A549 (cell line): ENCODE measurements around the gene NAA20. TPM values are rescaled to one million over a fixed set of nuclear protein-coding genes. Genes with fewer than 3 reads are reported as not detected.

Experiments used
- ATAC-seq, 2 experiments: fragments of 200-7000 bp in 1 of 2; fragments of >200 bp in 1 of 2; cut with Nextera tagmentation in 1 of 2; cut with Tn5 transposase in 1 of 2; 3 replicates each; pipeline versions ENCODE4 v1.8.0 to v1.9.1; 2018 to 2020; ENCODE audit warnings: mild to moderate bottlenecking in 1 of 2, moderate library complexity in 1 of 2
- CTCF ChIA-PET: fragments of 300-600 bp; sonication (Branson Sonifier 250); formaldehyde crosslinking; extraction: SDS; loops from one replicate; lab custom pipeline; 2021; ENCODE audit warnings: antibody characterized with exemption, inconsistent platforms; lab: Yijun Ruan, JAX
- POLR2A ChIA-PET: fragments of 350-600 bp; formaldehyde crosslinking; extraction: SDS; loops from one replicate; lab custom pipeline; 2021; ENCODE audit warnings: antibody characterized with exemption, inconsistent platforms; lab: Yijun Ruan, JAX
- DNase-seq, 2 experiments: peaks; one replicate each; pipeline versions ENCODE4 v3.0.0 to v3.0.0-alpha.2; 2011 to 2016; ENCODE audit warnings: low read depth in 1 of 2, low spot score in 1 of 2
- FAIRE-seq: peaks from 2 replicates; lab custom pipeline; 2011; peaks lifted over from hg19 to GRCh38; lab: Jason Lieb, UNC
- H3K27ac ChIP-seq, 2 experiments: fragments of >200 bp; sonication (Bioruptor Twin); formaldehyde crosslinking; 3 replicates each; pipeline ENCODE4 v1.5.1; 2016 to 2017
- H3K4me1 ChIP-seq: fragments of >200 bp; sonication (Bioruptor Twin); formaldehyde crosslinking; 3 replicates; pipeline ENCODE4 v1.6.1; 2016
- H3K4me2 ChIP-seq: fragments of >200 bp; sonication (Bioruptor Twin); formaldehyde crosslinking; 3 replicates; pipeline ENCODE4 v1.6.1; 2016
- H3K4me3 ChIP-seq: fragments of >200 bp; sonication (Bioruptor Twin); formaldehyde crosslinking; 3 replicates; pipeline ENCODE4 v1.5.1; 2016
- H3K9me3 ChIP-seq: fragments of >200 bp; sonication (Bioruptor Twin); formaldehyde crosslinking; 3 replicates; pipeline ENCODE4 v1.6.1; 2016
- CBX8 ChIP-seq: fragments of 200-600 bp; sonication (generic); IDR thresholded peaks from 2 replicates; pipeline ENCODE4 v1.6.1; 2016
- CEBPB ChIP-seq, 2 experiments: fragments of >200 bp in 1 of 2; sonication (Bioruptor Twin) in 1 of 2; formaldehyde crosslinking in 1 of 2; IDR thresholded peaks; 2 replicates each; pipeline ENCODE4 v1.6.1; 2012 to 2016
- E2F6 ChIP-seq: IDR thresholded peaks from 2 replicates; pipeline ENCODE4 v1.6.1; 2012; ENCODE audit warnings: low read depth, borderline replicate concordance
- EHMT2 ChIP-seq: fragments of 200-600 bp; sonication (generic); IDR thresholded peaks from 2 replicates; pipeline ENCODE4 v1.6.1; 2016; ENCODE audit warnings: antibody characterized with exemption, low read depth, mild to moderate bottlenecking, moderate library complexity
- FOSB ChIP-seq: fragments of 250-450 bp; sonication (Bioruptor Pico); IDR thresholded peaks from 2 replicates; pipeline ENCODE4 v1.5.0; 2020; ENCODE audit warnings: mild to moderate bottlenecking, moderate library complexity
- FOSL2 ChIP-seq, 2 experiments: fragments of 450-650 bp in 1 of 2; fragments of >200 bp in 1 of 2; sonication (Bioruptor Twin) in 1 of 2; formaldehyde crosslinking; IDR thresholded peaks; 2 replicates each; pipeline versions ENCODE4 v1.5.0 to v1.6.1; 2016 to 2020; ENCODE audit warnings: mild to moderate bottlenecking in 1 of 2, moderate library complexity in 1 of 2
- FOXS1 ChIP-seq: fragments of 250-450 bp; sonication (Bioruptor Pico); IDR thresholded peaks from 2 replicates; pipeline ENCODE4 v1.5.0; 2020; ENCODE audit warnings: mild to moderate bottlenecking, moderate library complexity
- GATA3 ChIP-seq: IDR thresholded peaks from 2 replicates; pipeline ENCODE4 v1.6.1; 2012; ENCODE audit warnings: borderline replicate concordance
- HMGXB4 ChIP-seq: fragments of 250-450 bp; sonication (Bioruptor Pico); IDR thresholded peaks from 2 replicates; pipeline ENCODE4 v1.5.0; 2021; ENCODE audit warnings: mild to moderate bottlenecking, moderate library complexity, borderline replicate concordance
- HOXB13 ChIP-seq: fragments of 250-450 bp; sonication (Bioruptor Pico); IDR thresholded peaks from 2 replicates; pipeline ENCODE4 v1.5.0; 2020; ENCODE audit warnings: low read depth, mild to moderate bottlenecking, moderate library complexity
- HOXB5 ChIP-seq: fragments of 250-450 bp; sonication (Bioruptor Pico); IDR thresholded peaks from 2 replicates; pipeline ENCODE4 v1.5.0; 2020; ENCODE audit warnings: mild to moderate bottlenecking, moderate library complexity
- KDM5A ChIP-seq: fragments of 200-600 bp; sonication (generic); IDR thresholded peaks from 2 replicates; pipeline ENCODE4 v1.6.1; 2016; ENCODE audit warnings: antibody characterized with exemption, mild to moderate bottlenecking
- MAFK ChIP-seq: fragments of 450-650 bp; IDR thresholded peaks from 2 replicates; pipeline ENCODE4 v1.6.1; 2014; ENCODE audit not compliant: partially characterized antibody
- MAZ ChIP-seq: fragments of 150-350 bp; IDR thresholded peaks from 2 replicates; pipeline ENCODE4 v1.6.1; 2014; ENCODE audit warnings: antibody characterized with exemption, low read depth, low read length, borderline replicate concordance
- MYC ChIP-seq: IDR thresholded peaks from 2 replicates; pipeline ENCODE4 v1.6.1; 2012; ENCODE audit warnings: mild to moderate bottlenecking, inconsistent platforms, low read length, improper control_type of control experiment, borderline replicate concordance
- NFE2L2 ChIP-seq: fragments of 150-350 bp; conservative IDR thresholded peaks from 2 replicates; pipeline ENCODE4 v1.6.1; 2014; ENCODE audit warnings: low read length
- NR3C1 ChIP-seq: fragments of >200 bp; sonication (Bioruptor Twin); formaldehyde crosslinking; IDR thresholded peaks from 3 replicates; pipeline ENCODE4 v1.6.1; 2017
- RAD21 ChIP-seq, 2 experiments: fragments of >200 bp in 1 of 2; sonication (Bioruptor Twin) in 1 of 2; formaldehyde crosslinking in 1 of 2; IDR thresholded peaks in 1 of 2; conservative IDR thresholded peaks in 1 of 2; 2 replicates in 1 of 2; 3 replicates in 1 of 2; pipeline ENCODE4 v1.6.1; 2012 to 2018; ENCODE audit warnings: inconsistent platforms in 1 of 2
- RARB ChIP-seq: fragments of 250-450 bp; sonication (Bioruptor Pico); IDR thresholded peaks from 2 replicates; pipeline ENCODE4 v1.8.0; 2021; ENCODE audit warnings: mild to moderate bottlenecking, moderate library complexity
- RCOR1 ChIP-seq: fragments of 150-350 bp; IDR thresholded peaks from 2 replicates; pipeline ENCODE4 v1.6.1; 2014; ENCODE audit warnings: antibody characterized with exemption, low read length, low read depth
- RFX5 ChIP-seq: fragments of 450-650 bp; IDR thresholded peaks from 2 replicates; pipeline ENCODE4 v1.7.1; 2014; ENCODE audit warnings: antibody characterized with exemption, mild to moderate bottlenecking, moderate library complexity
- SMC3 ChIP-seq: fragments of >200 bp; sonication (Bioruptor Twin); formaldehyde crosslinking; IDR thresholded peaks from 3 replicates; pipeline ENCODE4 v1.6.1; 2018; ENCODE audit warnings: inconsistent platforms
- TFCP2L1 ChIP-seq: fragments of 250-450 bp; sonication (Bioruptor Pico); IDR thresholded peaks from 2 replicates; pipeline ENCODE4 v1.5.0; 2021; ENCODE audit warnings: mild to moderate bottlenecking
- ZNF302 ChIP-seq: fragments of 250-450 bp; sonication (Bioruptor Pico); IDR thresholded peaks from 2 replicates; pipeline ENCODE4 v1.9.0; 2021; ENCODE audit warnings: inconsistent platforms, mild to moderate bottlenecking, moderate library complexity
- WGBS: methylation state at CpG from one replicate; pipeline ENCODE4 v1.1.6; 2017; ENCODE audit errors: missing lambda C conversion rate; 5-methylcytosine and 5-hydroxymethylcytosine counted together
- polyA plus RNA-seq, 4 experiments: library from polyadenylated mRNA; depleted of rRNA in 3 of 4; stranded (reverse); fragments of >200 nt; fragmentation: RNase III in 1 of 4; extraction: RNeasy Plus Mini Kit Qiagen cat#74134 plus additional on column Dnase treatment in 1 of 4; gene quantifications; 2 replicates in 3 of 4; 3 replicates in 1 of 4; pipeline ENCODE4 v1.2.3, GENCODE V29; 2011 to 2017
- TF ChIP-seq, protein P1 (sequence below): IDR thresholded peaks from 2 replicates; pipeline ENCODE4 v1.6.1; 2012

Gene NAA20
- polyA plus RNA-seq, 2 of the 4 experiments (the other 2 are of a cell fraction), result 175 to 219 TPM

DNA sequence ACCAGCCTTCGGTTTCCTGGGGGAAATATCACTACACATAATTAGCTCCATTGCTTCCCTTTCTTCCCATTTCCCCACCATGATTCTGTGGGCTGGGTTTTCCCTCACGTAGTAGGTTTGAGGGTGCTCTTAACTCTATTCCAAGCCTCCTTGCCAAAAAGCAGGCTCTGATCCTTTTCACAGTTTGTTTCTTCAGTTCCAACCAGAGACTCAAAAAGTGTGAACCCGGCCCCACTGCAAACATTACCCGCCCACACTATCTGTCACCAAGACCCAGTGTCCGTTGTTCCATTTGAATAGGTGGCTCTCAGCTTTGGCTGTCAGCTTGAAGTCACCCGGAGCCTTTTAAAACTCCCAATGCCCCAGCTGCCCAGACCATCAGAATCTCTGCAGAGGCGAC lies 11.8 kb upstream of the NAA20 start:
- no peak overlapping the region for H3K4me2 ChIP-seq
- CTCF ChIA-PET, result interaction anchor here (0.8 to 4.4 kb wide), 8 partner anchors 11 to 314 kb away, joined by 3 to 27 read pairs (median 6); partner anchors contain the start of gene NAA20
- no peak for ATAC-seq
- H3K4me3 ChIP-seq, result no peak overlapping the region
- DNase-seq, result no peak
- TF ChIP-seq NFE2L2 (no peak), SMC3 (no peak), HOXB13 (CRISPR knock-in tag) (no peak), FOXS1 (CRISPR knock-in tag) (no peak), TFCP2L1 (CRISPR knock-in tag) (no peak), EHMT2 (no peak), RARB (CRISPR knock-in tag) (no peak), ZNF302 (CRISPR knock-in tag) (no peak), FOSB (CRISPR knock-in tag) (no peak), HOXB5 (CRISPR knock-in tag) (no peak), GATA3 (no peak), NR3C1 (no peak)
- TF ChIP-seq, protein P1, sequence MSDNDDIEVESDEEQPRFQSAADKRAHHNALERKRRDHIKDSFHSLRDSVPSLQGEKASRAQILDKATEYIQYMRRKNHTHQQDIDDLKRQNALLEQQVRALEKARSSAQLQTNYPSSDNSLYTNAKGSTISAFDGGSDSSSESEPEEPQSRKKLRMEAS, result no peak
- WGBS, result 93% methylated on average over 7 of the region's 7 CpGs
- POLR2A ChIA-PET, result interaction anchor here (0.9 kb wide), 1 partner anchor 12 kb away, joined by 4 read pairs; the partner anchor contains the start of gene NAA20
- no peaks in the 10 kb centered on the region for H3K9me3 ChIP-seq
- H3K4me1 ChIP-seq, result peaks cover 4% of the 10 kb centered on the region
- no peak for FAIRE-seq
- no peak overlapping the region for H3K27ac ChIP-seq

DNA sequence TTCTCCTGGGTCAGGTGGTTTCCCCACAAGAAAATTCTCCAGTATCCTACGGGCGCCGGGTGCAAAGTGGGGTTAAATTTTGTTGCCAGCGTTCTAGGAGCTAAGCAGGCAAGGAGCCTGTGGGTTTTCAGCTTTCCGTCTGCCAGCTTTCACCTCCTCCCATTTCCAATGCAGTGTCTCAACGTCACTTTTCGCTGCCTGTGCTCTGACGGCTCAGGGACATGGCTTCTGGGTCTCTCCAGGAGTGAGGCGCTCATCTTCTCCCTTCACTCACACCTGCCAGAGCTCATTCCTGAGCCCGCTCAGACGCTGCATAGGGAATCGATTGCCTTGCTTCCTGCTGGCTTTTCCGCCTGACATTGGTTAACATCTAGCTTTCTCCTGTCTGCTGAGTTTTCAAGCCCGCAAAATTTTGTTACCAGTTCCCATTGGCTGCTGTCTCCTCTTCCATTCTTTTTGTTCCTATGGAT lies 7.3 kb upstream of the NAA20 start:
- POLR2A ChIA-PET, result no interaction called here
- Histone ChIP-seq H3K4me2 (no peak overlapping the region), H3K9me3 (no peaks in the 10 kb centered on the region), H3K4me1 (peaks cover 15% of the 10 kb centered on the region), H3K4me3 (no peak overlapping the region), H3K27ac (no peak overlapping the region; a peak in 1 of 6 replicates)
- TF ChIP-seq HMGXB4, result no peak
- no peak for TF ChIP-seq E2F6
- TF ChIP-seq RAD21 (conservative IDR thresholded peaks at IDR 0.05 in 1 of 2, IDR thresholded peaks at IDR 0.05 in 1 of 2), result no peak
- TF ChIP-seq CBX8, result no peak
- no peak for TF ChIP-seq MAZ
- no peak for TF ChIP-seq RFX5
- no peak for ATAC-seq
- DNase-seq, result no peak
- CTCF ChIA-PET, result interaction anchor here (1.1 to 5.2 kb wide), 7 partner anchors 12 to 317 kb away, joined by 3 to 19 read pairs (median 6); no protein-coding TSS in a partner anchor
- WGBS, result 92% methylated on average over 14 of the region's 14 CpGs
- no peak for FAIRE-seq

DNA sequence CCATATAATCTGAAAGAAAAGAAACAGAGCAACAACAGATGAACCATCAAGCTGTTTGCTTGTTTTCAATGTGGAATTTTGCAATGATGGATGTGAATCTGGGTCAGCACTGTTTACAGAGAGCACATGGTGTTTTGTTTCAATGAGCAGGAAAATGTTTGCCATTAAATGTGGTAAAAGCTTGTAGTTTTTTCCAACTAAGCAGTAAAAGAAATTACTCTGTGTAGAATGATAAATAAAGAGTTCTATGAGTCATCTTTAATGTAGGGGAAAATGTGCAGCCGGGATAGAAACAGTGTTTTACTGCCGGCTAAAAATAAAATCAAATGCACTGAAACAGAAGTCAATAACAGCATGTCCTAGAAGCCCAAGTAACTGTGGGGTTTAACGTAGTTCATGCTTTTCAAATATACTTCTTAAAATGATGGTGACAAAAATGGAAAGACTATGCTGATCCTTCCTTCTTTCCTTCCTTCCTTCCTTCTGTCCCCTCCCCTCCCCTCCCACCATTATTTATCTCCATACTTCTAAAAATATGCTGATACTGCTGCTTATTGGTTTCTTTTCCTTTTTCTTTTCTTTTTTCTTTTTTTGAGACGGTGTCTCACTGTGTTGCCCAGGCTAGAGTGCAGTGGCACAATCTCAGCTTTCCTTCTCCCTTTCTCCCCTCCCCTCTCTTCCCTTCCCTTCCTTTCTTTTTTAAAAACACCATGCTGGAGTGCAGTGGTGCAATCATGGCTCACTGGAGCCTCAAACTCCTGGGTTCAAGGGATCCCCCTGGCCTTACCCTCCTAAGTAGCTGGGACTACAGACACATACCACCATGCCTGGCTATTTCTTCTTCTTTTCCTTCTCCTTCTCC lies 6.3 kb upstream of the NAA20 start:
- 7% methylated on average over 4 of the region's 4 CpGs for WGBS
- no peaks in the 10 kb centered on the region for H3K9me3 ChIP-seq
- DNase-seq (peak in 1 of 2 experiments; percentile 46), ATAC-seq (peak in 1 of 2 experiments; percentile 52; a peak in 3 of 6 replicates), FAIRE-seq (peak; percentile 73)
- H3K4me3 ChIP-seq, result 0 out of 3 replicates have a peak overlapping the region, but pooled peaks have one; percentile 2
- peak overlapping the region; percentile 53 to 70 for H3K27ac ChIP-seq
- peaks cover 15% of the 10 kb centered on the region for H3K4me1 ChIP-seq
- CTCF ChIA-PET, result interaction anchor here (0.6 to 5.2 kb wide), 8 partner anchors 13 to 290 kb away, joined by 3 to 19 read pairs (median 3); no protein-coding TSS in a partner anchor
- POLR2A ChIA-PET, result no interaction called here
- TF ChIP-seq MYC (peak; percentile 48; the same call in 1 of the 2 replicates), NFE2L2 (no peak), FOSL2 (IDR thresholded peaks at IDR 0.05) (no peak), FOSL2 (CRISPR knock-in tag; IDR thresholded peaks at IDR 0.05) (peak; percentile 82), HOXB5 (CRISPR knock-in tag) (0 out of 2 replicates have a peak, but pooled peaks have one; percentile 55), RAD21 (conservative IDR thresholded peaks at IDR 0.05 in 1 of 2, IDR thresholded peaks at IDR 0.05 in 1 of 2) (0 out of 5 replicates have a peak, but pooled peaks of 1 of the 2 experiments have one; percentile 9), RARB (CRISPR knock-in tag) (no peak), KDM5A (no peak), MAFK (peak; percentile 51), RCOR1 (no peak), CEBPB (IDR thresholded peaks at IDR 0.05) (peak in 1 of 2 experiments; percentile 58; a peak in 2 of 4 replicates)
- TF ChIP-seq, protein P1, result peak; percentile 61
- H3K4me2 ChIP-seq, result peak overlapping the region; percentile 64
